ENCODE data around the gene PRELID1. TPM values are rescaled to one million over a fixed set of nuclear protein-coding genes. Genes with fewer than 3 reads are reported as not detected.

Gene PRELID1
- total RNA-seq, 2 experiments from 2014 or later = 33.1 to 35.0 TPM

DNA sequence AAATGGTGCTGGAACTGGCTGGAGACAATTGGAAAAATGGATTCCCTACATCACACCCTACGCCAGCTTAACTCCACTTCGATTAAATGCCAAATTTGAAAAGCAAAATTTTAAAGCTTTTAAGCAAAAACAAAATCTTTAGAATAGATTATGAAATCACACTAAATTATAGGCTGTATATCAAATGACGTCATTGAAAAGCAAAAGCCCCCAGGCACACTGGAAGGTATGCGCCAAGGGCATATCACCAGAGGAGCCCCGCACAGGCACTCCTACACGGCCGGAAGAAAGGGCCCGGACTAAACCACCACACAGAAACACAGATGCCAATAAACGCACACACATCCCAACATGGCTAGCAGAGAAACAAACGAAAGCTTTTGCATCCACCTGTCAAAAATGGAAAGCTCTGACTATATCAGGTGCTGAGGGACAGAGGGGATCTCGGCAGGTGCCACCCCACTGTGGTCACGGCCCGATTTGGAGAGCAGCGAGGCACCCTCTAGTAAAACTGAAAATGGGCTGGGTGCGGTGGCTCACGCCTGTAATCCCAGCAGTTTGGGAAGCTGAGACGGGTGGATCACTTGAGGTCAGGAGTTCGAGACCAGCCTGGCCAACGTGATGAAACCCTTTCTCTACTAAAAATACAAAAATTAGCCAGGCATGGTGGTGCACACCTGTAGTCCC lies 25.1 kb downstream of the PRELID1 start:
- Mint-ChIP-seq H3K4me1 (ENCODE audit: low read depth) (peaks cover 5% of the 10 kb centered on the region), H3K27me3 (no peaks in the 10 kb centered on the region), H3K36me3 (ENCODE audit: low read depth) (peaks cover 55% of the 10 kb centered on the region), H3K27ac (no peak overlapping the region), H3K4me3 (no peak overlapping the region), H3K9me3 (no peaks in the 10 kb centered on the region)
- TF ChIP-seq, protein P1, sequence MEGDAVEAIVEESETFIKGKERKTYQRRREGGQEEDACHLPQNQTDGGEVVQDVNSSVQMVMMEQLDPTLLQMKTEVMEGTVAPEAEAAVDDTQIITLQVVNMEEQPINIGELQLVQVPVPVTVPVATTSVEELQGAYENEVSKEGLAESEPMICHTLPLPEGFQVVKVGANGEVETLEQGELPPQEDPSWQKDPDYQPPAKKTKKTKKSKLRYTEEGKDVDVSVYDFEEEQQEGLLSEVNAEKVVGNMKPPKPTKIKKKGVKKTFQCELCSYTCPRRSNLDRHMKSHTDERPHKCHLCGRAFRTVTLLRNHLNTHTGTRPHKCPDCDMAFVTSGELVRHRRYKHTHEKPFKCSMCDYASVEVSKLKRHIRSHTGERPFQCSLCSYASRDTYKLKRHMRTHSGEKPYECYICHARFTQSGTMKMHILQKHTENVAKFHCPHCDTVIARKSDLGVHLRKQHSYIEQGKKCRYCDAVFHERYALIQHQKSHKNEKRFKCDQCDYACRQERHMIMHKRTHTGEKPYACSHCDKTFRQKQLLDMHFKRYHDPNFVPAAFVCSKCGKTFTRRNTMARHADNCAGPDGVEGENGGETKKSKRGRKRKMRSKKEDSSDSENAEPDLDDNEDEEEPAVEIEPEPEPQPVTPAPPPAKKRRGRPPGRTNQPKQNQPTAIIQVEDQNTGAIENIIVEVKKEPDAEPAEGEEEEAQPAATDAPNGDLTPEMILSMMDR (IDR thresholded peaks at IDR 0.05) = no peak
- Histone ChIP-seq H3K36me3 (ENCODE audit: insufficient read depth, low read length) (peaks cover 41% of the 10 kb centered on the region), H3K9me3 (ENCODE audit: control insufficient read depth in 1 of 2, insufficient read depth in 1 of 2, low read length in 2 of 2) (no peaks in the 10 kb centered on the region), H3K27ac (ENCODE audit: low read depth in 1 of 2, low read length in 2 of 2) (no peak overlapping the region), H3K4me3 (ENCODE audit: low read length) (no peak overlapping the region), H3K27me3 (ENCODE audit: control insufficient read depth in 1 of 2, insufficient read depth in 2 of 2, low read length in 2 of 2) (no peaks in the 10 kb centered on the region), H3K4me1 (ENCODE audit: insufficient read depth, low read length) (peaks cover 7% of the 10 kb centered on the region)
- ATAC-seq (ENCODE audit: poor library complexity) = no peak
- POLR2A ChIA-PET = no interaction called here
- CTCF ChIA-PET = no interaction called here
- DNase-seq = no peak
- intact Hi-C loops (cut with DNase I, micrococcal nuclease) = no loop called here

DNA sequence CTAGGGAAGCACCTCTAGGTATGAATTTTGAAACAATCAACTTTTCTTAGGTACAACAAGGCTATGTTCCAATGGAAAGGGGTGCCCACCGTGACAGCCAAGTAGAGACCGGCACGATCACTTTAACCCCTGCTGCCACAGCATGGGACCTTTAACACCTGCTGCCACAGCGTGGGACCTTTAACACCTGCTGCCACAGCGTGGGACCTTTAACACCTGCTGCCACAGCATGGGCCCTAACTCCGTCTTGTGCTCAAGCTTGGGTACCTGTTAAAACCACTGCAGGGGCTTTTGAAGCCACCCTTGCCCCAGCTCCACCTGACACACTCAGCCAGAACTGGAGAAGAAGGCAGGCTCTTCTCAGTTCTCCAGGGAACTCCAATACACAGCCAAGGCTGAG lies 26.3 kb downstream of the PRELID1 start:
- ATAC-seq (ENCODE audit: poor library complexity) (no peak), DNase-seq (no peak)
- Mint-ChIP-seq H3K4me3 (no peak overlapping the region), H3K9me3 (no peaks in the 10 kb centered on the region), H3K27me3 (no peaks in the 10 kb centered on the region), H3K36me3 (ENCODE audit: low read depth) (peaks cover 62% of the 10 kb centered on the region), H3K27ac (no peak overlapping the region), H3K4me1 (ENCODE audit: low read depth) (peaks cover 5% of the 10 kb centered on the region)
- no peaks in the 10 kb centered on the region for H3K9me3 ChIP-seq (ENCODE audit: control insufficient read depth in 1 of 2, insufficient read depth in 1 of 2, low read length in 2 of 2)
- no peaks in the 10 kb centered on the region for H3K27me3 ChIP-seq (ENCODE audit: control insufficient read depth in 1 of 2, insufficient read depth in 2 of 2, low read length in 2 of 2)
- no peak overlapping the region for H3K4me3 ChIP-seq (ENCODE audit: low read length)
- TF ChIP-seq, protein P1 (IDR thresholded peaks at IDR 0.05) = no peak
- H3K27ac ChIP-seq (ENCODE audit: low read depth in 1 of 2, low read length in 2 of 2) = no peak overlapping the region
- ChIA-PET CTCF (no interaction called here), POLR2A (no interaction called here)
- peaks cover 53% of the 10 kb centered on the region for H3K36me3 ChIP-seq (ENCODE audit: insufficient read depth, low read length)
- intact Hi-C loops (cut with DNase I, micrococcal nuclease) = no loop called here
- H3K4me1 ChIP-seq (ENCODE audit: insufficient read depth, low read length) = peaks cover 7% of the 10 kb centered on the region

DNA sequence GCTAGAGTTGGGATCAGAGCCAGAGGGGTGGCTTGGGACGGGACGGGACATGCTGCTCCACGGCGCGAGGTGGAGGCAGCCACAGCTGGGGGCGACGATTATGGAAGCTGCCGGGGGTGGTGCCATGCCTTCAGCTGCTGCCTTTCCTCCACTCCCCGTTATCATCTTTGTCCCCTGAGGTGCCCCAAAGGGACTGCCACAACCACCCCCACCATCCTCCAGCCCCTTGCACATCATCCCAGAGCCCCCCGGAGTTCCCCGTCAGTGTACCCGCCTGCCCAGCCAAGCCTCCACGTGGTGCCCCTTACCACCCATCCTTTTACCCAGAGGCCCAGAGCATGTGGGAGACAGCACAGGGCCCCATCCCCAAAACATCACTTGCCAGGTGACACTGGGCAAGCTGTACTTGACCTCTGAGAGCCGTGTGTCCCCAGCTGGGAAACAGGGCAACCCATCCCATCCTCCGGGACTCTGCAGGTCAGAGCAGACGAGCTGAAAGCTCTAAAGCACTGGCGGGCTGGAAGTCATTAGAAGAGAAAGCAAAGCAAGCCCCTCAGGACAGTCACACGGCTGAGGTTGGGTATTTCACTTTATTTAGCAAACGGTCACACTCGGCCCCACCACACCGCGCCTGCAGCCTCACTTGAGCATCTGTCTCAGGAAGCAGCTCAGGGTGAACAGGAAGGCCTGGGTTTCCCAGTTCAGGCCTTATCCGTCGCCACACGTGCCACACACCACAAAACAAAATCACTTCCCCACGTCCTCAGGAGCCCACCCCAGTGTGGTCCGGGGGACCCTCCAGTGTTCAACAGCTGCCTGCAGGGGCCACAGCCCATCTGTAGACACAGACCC lies 27.6 kb downstream of the PRELID1 start:
- Histone ChIP-seq H3K27ac (ENCODE audit: low read depth in 1 of 2, low read length in 2 of 2) (no peak overlapping the region), H3K9me3 (ENCODE audit: control insufficient read depth in 1 of 2, insufficient read depth in 1 of 2, low read length in 2 of 2) (no peaks in the 10 kb centered on the region), H3K36me3 (ENCODE audit: insufficient read depth, low read length) (peaks cover 67% of the 10 kb centered on the region), H3K4me3 (ENCODE audit: low read length) (no peak overlapping the region), H3K27me3 (ENCODE audit: control insufficient read depth in 1 of 2, insufficient read depth in 2 of 2, low read length in 2 of 2) (no peaks in the 10 kb centered on the region), H3K4me1 (ENCODE audit: insufficient read depth, low read length) (peaks cover 7% of the 10 kb centered on the region)
- Mint-ChIP-seq H3K27me3 (no peaks in the 10 kb centered on the region), H3K9me3 (no peaks in the 10 kb centered on the region), H3K36me3 (ENCODE audit: low read depth) (peaks cover 70% of the 10 kb centered on the region), H3K4me1 (ENCODE audit: low read depth) (peaks cover 5% of the 10 kb centered on the region), H3K27ac (no peak overlapping the region), H3K4me3 (no peak overlapping the region)
- ChIA-PET POLR2A (no interaction called here), CTCF (no interaction called here)
- DNase-seq (no peak), ATAC-seq (ENCODE audit: poor library complexity) (no peak)
- intact Hi-C loops (cut with DNase I, micrococcal nuclease) = no loop called here
- TF ChIP-seq, protein P1 (IDR thresholded peaks at IDR 0.05) = no peak
